A549 (cell line): ENCODE measurements around the gene FAN1. TPM values are rescaled to one million over a fixed set of nuclear protein-coding genes. Genes with fewer than 3 reads are reported as not detected.

ENCODE experiments used
- ATAC-seq, 2 experiments: fragments of 200-7000 bp in 1 of 2; fragments of >200 bp in 1 of 2; cut with Nextera tagmentation in 1 of 2; cut with Tn5 transposase in 1 of 2; 3 replicates each; pipeline versions ENCODE4 v1.8.0 to v1.9.1; 2018 to 2020; ENCODE audit warnings: mild to moderate bottlenecking in 1 of 2, moderate library complexity in 1 of 2
- CTCF ChIA-PET: fragments of 300-600 bp; sonication (Branson Sonifier 250); formaldehyde crosslinking; extraction: SDS; loops from one replicate; lab custom pipeline; 2021; ENCODE audit warnings: antibody characterized with exemption, inconsistent platforms; lab: Yijun Ruan, JAX
- POLR2A ChIA-PET: fragments of 350-600 bp; formaldehyde crosslinking; extraction: SDS; loops from one replicate; lab custom pipeline; 2021; ENCODE audit warnings: antibody characterized with exemption, inconsistent platforms; lab: Yijun Ruan, JAX
- DNase-seq, 2 experiments: peaks; one replicate each; pipeline versions ENCODE4 v3.0.0 to v3.0.0-alpha.2; 2011 to 2016; ENCODE audit warnings: low read depth in 1 of 2, low spot score in 1 of 2
- FAIRE-seq: peaks from 2 replicates; lab custom pipeline; 2011; peaks lifted over from hg19 to GRCh38; lab: Jason Lieb, UNC
- H3K27ac ChIP-seq, 2 experiments: fragments of >200 bp; sonication (Bioruptor Twin); formaldehyde crosslinking; 3 replicates each; pipeline ENCODE4 v1.5.1; 2016 to 2017
- H3K4me1 ChIP-seq: fragments of >200 bp; sonication (Bioruptor Twin); formaldehyde crosslinking; 3 replicates; pipeline ENCODE4 v1.6.1; 2016
- H3K4me2 ChIP-seq: fragments of >200 bp; sonication (Bioruptor Twin); formaldehyde crosslinking; 3 replicates; pipeline ENCODE4 v1.6.1; 2016
- H3K4me3 ChIP-seq: fragments of >200 bp; sonication (Bioruptor Twin); formaldehyde crosslinking; 3 replicates; pipeline ENCODE4 v1.5.1; 2016
- H3K9me3 ChIP-seq: fragments of >200 bp; sonication (Bioruptor Twin); formaldehyde crosslinking; 3 replicates; pipeline ENCODE4 v1.6.1; 2016
- BHLHE40 ChIP-seq: IDR thresholded peaks from 2 replicates; pipeline ENCODE4 v1.6.1; 2012; ENCODE audit warnings: low read depth, low read length, inconsistent platforms
- CBX8 ChIP-seq: fragments of 200-600 bp; sonication (generic); IDR thresholded peaks from 2 replicates; pipeline ENCODE4 v1.6.1; 2016
- CHD2 ChIP-seq: fragments of 150-350 bp; IDR thresholded peaks from 2 replicates; pipeline ENCODE4 v1.6.1; 2014; ENCODE audit warnings: low read length; ENCODE audit not compliant: partially characterized antibody
- FOSL2 ChIP-seq, 2 experiments: fragments of 450-650 bp in 1 of 2; fragments of >200 bp in 1 of 2; sonication (Bioruptor Twin) in 1 of 2; formaldehyde crosslinking; IDR thresholded peaks; 2 replicates each; pipeline versions ENCODE4 v1.5.0 to v1.6.1; 2016 to 2020; ENCODE audit warnings: mild to moderate bottlenecking in 1 of 2, moderate library complexity in 1 of 2
- HDAC2 ChIP-seq: fragments of 200-600 bp; sonication (generic); IDR thresholded peaks from 2 replicates; pipeline ENCODE4 v1.6.1; 2016
- HEYL ChIP-seq: fragments of 250-450 bp; sonication (Bioruptor Pico); IDR thresholded peaks from 2 replicates; pipeline ENCODE4 v1.8.0; 2021; ENCODE audit warnings: mild to moderate bottlenecking, moderate library complexity
- JUN ChIP-seq, 2 experiments: fragments of >200 bp; sonication (Bioruptor Twin); formaldehyde crosslinking; IDR thresholded peaks; 2 replicates in 1 of 2; 3 replicates in 1 of 2; pipeline ENCODE4 v1.6.1; 2016 to 2017
- MAFK ChIP-seq: fragments of 450-650 bp; IDR thresholded peaks from 2 replicates; pipeline ENCODE4 v1.6.1; 2014; ENCODE audit not compliant: partially characterized antibody
- PBX3 ChIP-seq: IDR thresholded peaks from 2 replicates; pipeline ENCODE4 v1.6.1; 2012
- REST ChIP-seq: fragments of 200-600 bp; sonication (generic); IDR thresholded peaks from 2 replicates; pipeline ENCODE4 v1.6.1; 2016; ENCODE audit warnings: antibody characterized with exemption, mild to moderate bottlenecking, moderate library complexity
- ZFP36 ChIP-seq: fragments of 450-650 bp; IDR thresholded peaks from 2 replicates; pipeline ENCODE4 v1.6.1; 2014; ENCODE audit warnings: borderline replicate concordance; ENCODE audit not compliant: partially characterized antibody
- WGBS: methylation state at CpG from one replicate; pipeline ENCODE4 v1.1.6; 2017; ENCODE audit errors: missing lambda C conversion rate; 5-methylcytosine and 5-hydroxymethylcytosine counted together
- polyA plus RNA-seq, 4 experiments: library from polyadenylated mRNA; depleted of rRNA in 3 of 4; stranded (reverse); fragments of >200 nt; fragmentation: RNase III in 1 of 4; extraction: RNeasy Plus Mini Kit Qiagen cat#74134 plus additional on column Dnase treatment in 1 of 4; gene quantifications; 2 replicates in 3 of 4; 3 replicates in 1 of 4; pipeline ENCODE4 v1.2.3, GENCODE V29; 2011 to 2017
- TF ChIP-seq, protein P1 (sequence below): fragments of >200 bp; sonication (Bioruptor Twin); formaldehyde crosslinking; IDR thresholded peaks from 3 replicates; pipeline ENCODE4 v1.5.1; 2016
- TF ChIP-seq, protein P2 (sequence below): fragments of >200 bp; sonication (Bioruptor Twin); formaldehyde crosslinking; IDR thresholded peaks from 3 replicates; pipeline ENCODE4 v1.6.1; 2016
- TF ChIP-seq, protein P3 (sequence below): IDR thresholded peaks from 2 replicates; pipeline ENCODE4 v1.6.1; 2012; ENCODE audit warnings: low read depth, borderline replicate concordance
- TF ChIP-seq, protein P4 (sequence below): fragments of 450-650 bp; IDR thresholded peaks from 2 replicates; pipeline ENCODE4 v1.6.1; 2014; ENCODE audit warnings: antibody characterized with exemption

FAN1 gene
- polyA plus RNA-seq, 2 of the 4 experiments (the other 2 are of a cell fraction), result 17.4 to 22.1 TPM

DNA sequence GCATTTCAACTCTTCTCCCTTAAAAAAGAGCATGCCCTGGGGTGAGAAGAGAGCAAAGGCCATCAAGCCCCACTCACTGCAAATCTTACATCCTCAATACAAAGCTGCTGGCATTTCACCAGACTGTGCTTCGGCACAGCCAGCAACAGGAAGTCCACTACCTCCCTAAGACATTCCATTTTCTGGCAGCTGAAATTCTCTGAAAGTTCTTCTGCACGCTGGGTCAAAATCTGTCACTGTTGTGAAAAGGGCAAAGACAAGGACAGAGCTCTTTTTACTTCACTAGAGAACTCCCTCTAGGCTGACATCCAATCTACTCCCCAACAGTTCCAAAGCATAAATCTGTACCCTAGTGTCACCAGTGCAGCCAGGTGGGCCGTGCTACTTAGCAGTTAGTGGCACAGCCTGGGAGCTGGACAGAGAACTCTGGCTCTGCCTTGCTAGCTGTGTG, 81.4 kb downstream of the FAN1 start (continued):
- TF ChIP-seq ZFP36 (no peak), HDAC2 (no peak)

DNA sequence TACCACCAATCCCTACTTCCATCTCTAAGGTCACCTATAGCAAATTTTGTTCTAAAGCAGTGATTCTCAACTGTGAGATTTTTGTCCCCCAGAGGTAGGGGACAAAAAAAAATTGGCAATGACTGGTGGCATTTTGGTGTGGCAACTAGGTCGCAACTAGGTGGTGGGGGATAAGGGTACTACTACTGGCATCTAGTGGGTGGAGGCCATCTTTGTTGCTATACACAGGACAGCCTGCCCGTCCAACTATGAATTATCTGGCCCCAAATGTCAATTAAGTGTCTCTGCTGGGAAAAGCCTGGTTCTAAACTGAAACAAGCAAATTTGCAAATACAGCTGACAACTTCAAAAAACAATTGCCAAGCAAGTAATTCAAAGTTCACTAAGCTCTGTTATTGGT, 86.3 kb downstream of the FAN1 start:
- H3K4me2 ChIP-seq, result peak overlapping the region; percentile 82
- peaks cover 33% of the 10 kb centered on the region for H3K4me1 ChIP-seq
- DNase-seq, result peak; percentile 46 to 49
- peak overlapping the region; percentile 78 for H3K4me3 ChIP-seq
- no peaks in the 10 kb centered on the region for H3K9me3 ChIP-seq
- FAIRE-seq, result no peak
- ChIA-PET POLR2A (no interaction called here), CTCF (interaction anchor here (0.9 to 1.7 kb wide), 4 partner anchors 26 to 131 kb away, joined by 3 to 6 read pairs (median 4); no protein-coding TSS in a partner anchor)
- ATAC-seq, result peak; percentile 33 to 44; a peak in 3 of 6 replicates
- TF ChIP-seq MAFK, result peak; percentile 16
- no peak for TF ChIP-seq CHD2
- peak overlapping the region in 1 of 2 experiments; percentile 20; a peak in 2 of 6 replicates for H3K27ac ChIP-seq
- 52% methylated on average over 2 of the region's 2 CpGs for WGBS

DNA sequence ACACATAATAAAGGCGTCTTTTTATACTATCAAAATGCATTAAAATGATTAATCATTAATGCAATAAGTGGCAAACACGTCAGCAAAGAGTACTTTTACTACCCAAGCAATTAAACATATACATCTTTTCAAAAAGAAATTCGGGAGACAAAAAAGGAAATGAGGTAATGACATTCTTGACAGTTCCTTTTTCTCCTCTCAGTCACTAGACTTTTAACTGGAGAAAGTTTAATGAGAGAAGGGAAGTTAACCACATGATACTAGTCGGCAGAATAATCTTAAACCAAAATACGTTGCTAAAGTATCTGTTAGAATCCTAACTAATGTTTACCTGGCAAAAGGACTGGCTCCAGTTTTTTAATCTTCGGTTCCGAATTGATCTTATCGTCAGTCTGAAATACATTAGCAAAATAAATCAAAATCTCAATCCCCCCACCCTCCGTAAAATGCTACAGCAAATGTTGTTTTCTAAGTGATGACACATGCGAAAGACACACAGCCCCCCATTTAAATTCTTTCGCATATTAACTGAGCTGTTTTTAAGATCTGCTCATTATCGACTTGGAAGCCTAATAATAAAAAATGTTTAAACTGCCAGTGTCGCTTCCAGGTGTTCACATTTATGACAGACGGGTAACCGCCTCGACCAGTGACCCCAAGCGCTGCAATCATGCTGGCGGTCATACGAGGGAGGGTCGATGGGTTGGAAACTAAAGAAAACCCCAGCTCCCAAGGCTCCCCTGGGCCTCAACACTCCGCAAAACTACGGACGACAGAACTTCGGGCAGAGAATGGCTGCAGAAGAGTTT, 86.9 kb downstream of the FAN1 start:
- DNase-seq (peak in 1 of 2 experiments; percentile 18), ATAC-seq (no peak; a peak in 2 of 6 replicates), FAIRE-seq (peak; percentile 73)
- Histone ChIP-seq H3K9me3 (no peaks in the 10 kb centered on the region), H3K27ac (peak overlapping the region; percentile 93 to 96), H3K4me2 (peak overlapping the region; percentile 82), H3K4me3 (peak overlapping the region; percentile 78), H3K4me1 (peaks cover 30% of the 10 kb centered on the region)
- no peak for TF ChIP-seq JUN (IDR thresholded peaks at IDR 0.05)
- TF ChIP-seq BHLHE40, result no peak
- TF ChIP-seq PBX3, result no peak
- TF ChIP-seq, protein P1, sequence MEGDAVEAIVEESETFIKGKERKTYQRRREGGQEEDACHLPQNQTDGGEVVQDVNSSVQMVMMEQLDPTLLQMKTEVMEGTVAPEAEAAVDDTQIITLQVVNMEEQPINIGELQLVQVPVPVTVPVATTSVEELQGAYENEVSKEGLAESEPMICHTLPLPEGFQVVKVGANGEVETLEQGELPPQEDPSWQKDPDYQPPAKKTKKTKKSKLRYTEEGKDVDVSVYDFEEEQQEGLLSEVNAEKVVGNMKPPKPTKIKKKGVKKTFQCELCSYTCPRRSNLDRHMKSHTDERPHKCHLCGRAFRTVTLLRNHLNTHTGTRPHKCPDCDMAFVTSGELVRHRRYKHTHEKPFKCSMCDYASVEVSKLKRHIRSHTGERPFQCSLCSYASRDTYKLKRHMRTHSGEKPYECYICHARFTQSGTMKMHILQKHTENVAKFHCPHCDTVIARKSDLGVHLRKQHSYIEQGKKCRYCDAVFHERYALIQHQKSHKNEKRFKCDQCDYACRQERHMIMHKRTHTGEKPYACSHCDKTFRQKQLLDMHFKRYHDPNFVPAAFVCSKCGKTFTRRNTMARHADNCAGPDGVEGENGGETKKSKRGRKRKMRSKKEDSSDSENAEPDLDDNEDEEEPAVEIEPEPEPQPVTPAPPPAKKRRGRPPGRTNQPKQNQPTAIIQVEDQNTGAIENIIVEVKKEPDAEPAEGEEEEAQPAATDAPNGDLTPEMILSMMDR, result no peak
- no peak for TF ChIP-seq HEYL (CRISPR knock-in tag)
- no peak for TF ChIP-seq FOSL2 (IDR thresholded peaks at IDR 0.05)
- TF ChIP-seq FOSL2 (CRISPR knock-in tag; IDR thresholded peaks at IDR 0.05), result no peak
- TF ChIP-seq CBX8, result no peak
- TF ChIP-seq, protein P2, sequence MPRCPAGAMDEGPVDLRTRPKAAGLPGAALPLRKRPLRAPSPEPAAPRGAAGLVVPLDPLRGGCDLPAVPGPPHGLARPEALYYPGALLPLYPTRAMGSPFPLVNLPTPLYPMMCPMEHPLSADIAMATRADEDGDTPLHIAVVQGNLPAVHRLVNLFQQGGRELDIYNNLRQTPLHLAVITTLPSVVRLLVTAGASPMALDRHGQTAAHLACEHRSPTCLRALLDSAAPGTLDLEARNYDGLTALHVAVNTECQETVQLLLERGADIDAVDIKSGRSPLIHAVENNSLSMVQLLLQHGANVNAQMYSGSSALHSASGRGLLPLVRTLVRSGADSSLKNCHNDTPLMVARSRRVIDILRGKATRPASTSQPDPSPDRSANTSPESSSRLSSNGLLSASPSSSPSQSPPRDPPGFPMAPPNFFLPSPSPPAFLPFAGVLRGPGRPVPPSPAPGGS, result no peak
- TF ChIP-seq, protein P3, sequence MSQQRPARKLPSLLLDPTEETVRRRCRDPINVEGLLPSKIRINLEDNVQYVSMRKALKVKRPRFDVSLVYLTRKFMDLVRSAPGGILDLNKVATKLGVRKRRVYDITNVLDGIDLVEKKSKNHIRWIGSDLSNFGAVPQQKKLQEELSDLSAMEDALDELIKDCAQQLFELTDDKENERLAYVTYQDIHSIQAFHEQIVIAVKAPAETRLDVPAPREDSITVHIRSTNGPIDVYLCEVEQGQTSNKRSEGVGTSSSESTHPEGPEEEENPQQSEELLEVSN, result no peak
- no peak for TF ChIP-seq CHD2
- TF ChIP-seq REST, result no peak
- TF ChIP-seq, protein P4, sequence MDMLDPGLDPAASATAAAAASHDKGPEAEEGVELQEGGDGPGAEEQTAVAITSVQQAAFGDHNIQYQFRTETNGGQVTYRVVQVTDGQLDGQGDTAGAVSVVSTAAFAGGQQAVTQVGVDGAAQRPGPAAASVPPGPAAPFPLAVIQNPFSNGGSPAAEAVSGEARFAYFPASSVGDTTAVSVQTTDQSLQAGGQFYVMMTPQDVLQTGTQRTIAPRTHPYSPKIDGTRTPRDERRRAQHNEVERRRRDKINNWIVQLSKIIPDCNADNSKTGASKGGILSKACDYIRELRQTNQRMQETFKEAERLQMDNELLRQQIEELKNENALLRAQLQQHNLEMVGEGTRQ, result no peak
- POLR2A ChIA-PET, result interaction anchor here (0.7 to 2.2 kb wide), 12 partner anchors 9 to 139 kb away, joined by 3 to 17 read pairs (median 3); no protein-coding TSS in a partner anchor
- 4% methylated on average over 23 of the region's 24 CpGs for WGBS
- CTCF ChIA-PET, result interaction anchor here (0.6 to 2.1 kb wide), 7 partner anchors 26 to 139 kb away, joined by 3 to 6 read pairs (median 4); no protein-coding TSS in a partner anchor
